Chondrocyte (in vitro differentiated cells): Measurements from ENCODE around the gene PPAT. TPM values are rescaled to one million over a fixed set of nuclear protein-coding genes. Genes with fewer than 3 reads are reported as not detected.

Experiments
- DNase-seq: peaks from one replicate; pipeline ENCODE4 v3.0.0; 2021; ENCODE audit warnings: mixed read lengths, low spot score
- H3K27ac Mint-ChIP-seq: one replicate; pipeline ENCODE4 v1.8.0; 2021; ENCODE audit warnings: mild to moderate bottlenecking, moderate library complexity, mixed read lengths; ENCODE audit not compliant: unreplicated experiment
- H3K27me3 Mint-ChIP-seq: 2 replicates; pipeline ENCODE4 v1.8.0; 2021; ENCODE audit warnings: low read depth, mixed read lengths
- H3K36me3 Mint-ChIP-seq: 2 replicates; pipeline ENCODE4 v1.8.0; 2021; ENCODE audit warnings: low read depth, mixed read lengths
- H3K4me1 Mint-ChIP-seq: 2 replicates; pipeline ENCODE4 v1.8.0; 2021; ENCODE audit warnings: low read depth, mild to moderate bottlenecking, mixed read lengths
- H3K4me3 Mint-ChIP-seq: one replicate; pipeline ENCODE4 v1.8.0; 2021; ENCODE audit warnings: mild to moderate bottlenecking, moderate library complexity, mixed read lengths; ENCODE audit not compliant: unreplicated experiment
- H3K9me3 Mint-ChIP-seq: 2 replicates; pipeline ENCODE4 v1.8.0; 2021; ENCODE audit warnings: low read depth, mixed read lengths
- CTCF ChIP-seq: fragments of 200-600 bp; sonication (generic); IDR thresholded peaks from 2 replicates; pipeline ENCODE4 v1.5.0; 2021; ENCODE audit warnings: antibody characterized with exemption, mild to moderate bottlenecking, moderate library complexity
- total RNA-seq: library from RNA; stranded (reverse); gene quantifications from 3 replicates; pipeline ENCODE4 v1.2.1, GENCODE V29; 2021

Gene PPAT
- total RNA-seq, 1 donor from 2014 or later = 12.2 TPM

GRCh38 chr4:56465599-56466295 lies 30.3 kb upstream of the PPAT start:
- no peaks in the 10 kb centered on the region for H3K27me3 Mint-ChIP-seq
- peaks cover 6% of the 10 kb centered on the region for H3K36me3 Mint-ChIP-seq
- no peak for TF ChIP-seq CTCF
- peak overlapping the region; percentile 93 for H3K4me3 Mint-ChIP-seq
- DNase-seq = no peak
- no peaks in the 10 kb centered on the region for H3K9me3 Mint-ChIP-seq
- peak overlapping the region; percentile 96 for H3K27ac Mint-ChIP-seq
- peaks cover 43% of the 10 kb centered on the region for H3K4me1 Mint-ChIP-seq

GRCh38 chr4:56464581-56464980 lies 29.2 kb upstream of the PPAT start:
- Mint-ChIP-seq H3K4me3 (no peak overlapping the region), H3K27ac (peak overlapping the region; percentile 23), H3K9me3 (no peaks in the 10 kb centered on the region), H3K27me3 (no peaks in the 10 kb centered on the region), H3K36me3 (peaks cover 12% of the 10 kb centered on the region), H3K4me1 (peaks cover 45% of the 10 kb centered on the region)
- no peak for TF ChIP-seq CTCF
- DNase-seq = no peak

- H3K27me3 Mint-ChIP-seq = no peaks in the 10 kb centered on the region
- H3K4me1 Mint-ChIP-seq = peaks cover 37% of the 10 kb centered on the region
- no peak overlapping the region for H3K27ac Mint-ChIP-seq
- DNase-seq = no peak
- H3K9me3 Mint-ChIP-seq = no peaks in the 10 kb centered on the region
- H3K4me3 Mint-ChIP-seq = no peak overlapping the region
- H3K36me3 Mint-ChIP-seq = peaks cover 12% of the 10 kb centered on the region
- no peak for TF ChIP-seq CTCF
These were observed 28.3 kb upstream of the PPAT start for GRCh38 chr4:56463711-56464110.

GRCh38 chr4:56462157-56462556 lies 26.7 kb upstream of the PPAT start:
- no peaks in the 10 kb centered on the region for H3K9me3 Mint-ChIP-seq
- no peaks in the 10 kb centered on the region for H3K27me3 Mint-ChIP-seq
- no peak overlapping the region for H3K4me3 Mint-ChIP-seq
- no peak for DNase-seq
- H3K27ac Mint-ChIP-seq = peak overlapping the region; percentile 29
- H3K36me3 Mint-ChIP-seq = peaks cover 12% of the 10 kb centered on the region
- no peak for TF ChIP-seq CTCF
- H3K4me1 Mint-ChIP-seq = peaks cover 33% of the 10 kb centered on the region

- no peaks in the 10 kb centered on the region for H3K9me3 Mint-ChIP-seq
- H3K36me3 Mint-ChIP-seq = peaks cover 23% of the 10 kb centered on the region
- H3K27me3 Mint-ChIP-seq = no peaks in the 10 kb centered on the region
- DNase-seq = no peak
- TF ChIP-seq CTCF = no peak
- no peak overlapping the region for H3K4me3 Mint-ChIP-seq
- H3K4me1 Mint-ChIP-seq = peaks cover 15% of the 10 kb centered on the region
- peak overlapping the region; percentile 29 for H3K27ac Mint-ChIP-seq
These were observed 24.7 kb upstream of the PPAT start for GRCh38 chr4:56460085-56460484.
